Duodenal mucosa (tissue), 2 donors: Measurements from ENCODE around the gene MAPKBP1.
A peak's percentile ranks its signal among the peaks of the same experiment; 100 is the strongest.

Experiments used
- H3K27ac ChIP-seq: one replicate; pipeline ENCODE4 v1.7.0; 2013; ENCODE audit warnings: low read depth, low read length
- H3K27me3 ChIP-seq, 2 donors: one replicate each; pipeline ENCODE4 v1.7.0; 2013; ENCODE audit warnings: low read length in 2 of 2, control low read depth in 1 of 2; ENCODE audit not compliant: insufficient read depth in 2 of 2, control insufficient read depth in 1 of 2
- H3K36me3 ChIP-seq, 2 donors: one replicate each; pipeline ENCODE4 v1.7.0; 2013; ENCODE audit warnings: low read length in 2 of 2, control low read depth in 1 of 2; ENCODE audit not compliant: insufficient read depth in 2 of 2, control insufficient read depth in 1 of 2
- H3K4me1 ChIP-seq, 2 donors: one replicate each; pipeline ENCODE4 v1.7.0; 2013; ENCODE audit warnings: low read length in 2 of 2, control low read depth in 1 of 2; ENCODE audit not compliant: insufficient read depth in 2 of 2, control insufficient read depth in 1 of 2
- H3K4me3 ChIP-seq, 2 donors: one replicate each; pipeline ENCODE4 v1.7.0; 2013; ENCODE audit warnings: low read length in 2 of 2, low read depth in 1 of 2
- H3K9ac ChIP-seq, 2 donors: one replicate each; pipeline ENCODE4 v1.7.0; 2013; ENCODE audit warnings: low read length in 2 of 2, low read depth in 1 of 2
- H3K9me3 ChIP-seq, 2 donors: one replicate each; pipeline ENCODE4 v1.7.0; 2013; ENCODE audit warnings: low read length in 2 of 2, control low read depth in 1 of 2; ENCODE audit not compliant: control insufficient read depth in 1 of 2

The MAPKBP1 gene

DNA sequence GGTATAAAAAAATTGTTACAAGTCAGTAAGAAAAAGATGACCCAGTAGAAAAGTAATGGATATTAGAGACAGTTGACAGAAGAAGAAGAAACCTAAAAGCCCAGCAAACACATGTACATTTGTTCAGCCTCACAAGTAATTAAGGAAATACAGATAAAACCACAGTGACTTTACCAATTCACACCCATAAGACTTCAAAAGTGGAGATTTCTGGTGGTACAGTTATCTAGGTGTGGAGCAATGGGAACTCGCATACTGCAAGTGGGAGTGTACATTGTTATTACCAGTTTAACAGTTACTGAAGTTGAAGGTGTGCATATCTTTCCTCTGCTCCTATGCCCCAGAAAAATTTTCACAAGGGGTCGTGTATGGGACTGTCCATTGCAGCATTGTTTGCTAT lies 18.1 kb upstream of the MAPKBP1 start:
- Histone ChIP-seq H3K4me3 (no peak overlapping the region), H3K27me3 (no peaks in the 10 kb centered on the region), H3K9me3 (no peaks in the 10 kb centered on the region), H3K36me3 (peaks cover 17 to 37% of the 10 kb centered on the region in 2 donors), H3K9ac (no peak overlapping the region), H3K27ac (no peak overlapping the region), H3K4me1 (no peaks in the 10 kb centered on the region)

DNA sequence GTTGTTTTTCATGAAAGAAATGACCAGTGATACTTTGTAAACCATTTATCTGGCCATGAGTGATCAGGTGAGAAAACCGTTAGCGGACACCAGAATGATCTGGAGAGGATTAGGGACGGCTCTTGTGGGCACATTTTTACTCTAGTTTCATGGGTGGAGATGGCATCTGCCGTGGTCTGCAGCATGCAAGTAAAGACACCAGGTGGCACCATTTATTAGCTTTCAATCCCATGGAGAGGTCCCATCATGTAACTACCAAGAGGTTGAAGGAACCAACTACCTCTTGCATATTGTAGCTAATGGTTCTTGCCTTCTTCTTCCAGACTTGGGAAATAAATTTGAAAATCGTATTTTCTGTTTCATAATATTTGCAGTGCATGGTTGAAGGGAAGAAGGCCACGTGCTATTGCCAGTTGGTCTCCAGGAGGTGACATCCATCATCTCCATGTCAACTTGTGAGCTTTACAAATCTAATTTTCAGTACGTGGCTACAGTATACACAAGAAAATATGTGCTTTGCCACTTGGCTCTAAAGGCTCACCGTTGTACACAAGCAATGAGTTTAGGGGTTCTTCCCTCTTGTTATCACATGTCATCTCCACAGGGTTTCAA lies 1.5 kb upstream of the MAPKBP1 start:
- Histone ChIP-seq H3K9me3 (no peaks in the 10 kb centered on the region), H3K27ac (no peak overlapping the region), H3K36me3 (no peaks in the 10 kb centered on the region), H3K27me3 (no peaks in the 10 kb centered on the region), H3K4me1 (peaks cover 28 to 34% of the 10 kb centered on the region in 2 donors), H3K4me3 (no peak overlapping the region), H3K9ac (no peak overlapping the region)

DNA sequence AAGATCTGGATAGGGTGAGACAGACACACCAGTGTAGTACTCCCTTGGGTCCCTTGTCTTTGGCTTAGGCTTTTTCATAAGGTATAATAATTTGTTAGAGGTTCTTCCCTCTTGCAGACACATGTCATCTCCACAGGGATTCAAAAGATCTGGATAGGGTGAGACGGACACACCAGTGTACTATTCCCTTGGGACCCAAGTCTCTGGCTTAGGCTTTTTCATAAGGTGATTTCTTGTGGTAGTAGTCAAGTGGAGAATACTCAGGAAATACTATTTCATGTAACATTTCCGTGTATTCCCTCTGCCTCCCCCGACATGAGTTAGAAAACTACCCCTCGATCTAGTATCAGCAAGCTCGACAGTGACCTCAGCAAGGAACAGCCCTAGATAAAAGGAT lies 954 bp upstream of the MAPKBP1 start:
- peaks cover 28 to 37% of the 10 kb centered on the region in 2 donors for H3K4me1 ChIP-seq
- H3K9ac ChIP-seq = peak overlapping the region in 1 of 2 donors; percentile 77
- no peaks in the 10 kb centered on the region for H3K36me3 ChIP-seq
- H3K4me3 ChIP-seq = peak overlapping the region; percentile 92 to 94
- H3K9me3 ChIP-seq = no peaks in the 10 kb centered on the region
- no peaks in the 10 kb centered on the region for H3K27me3 ChIP-seq
- H3K27ac ChIP-seq = no peak overlapping the region

DNA sequence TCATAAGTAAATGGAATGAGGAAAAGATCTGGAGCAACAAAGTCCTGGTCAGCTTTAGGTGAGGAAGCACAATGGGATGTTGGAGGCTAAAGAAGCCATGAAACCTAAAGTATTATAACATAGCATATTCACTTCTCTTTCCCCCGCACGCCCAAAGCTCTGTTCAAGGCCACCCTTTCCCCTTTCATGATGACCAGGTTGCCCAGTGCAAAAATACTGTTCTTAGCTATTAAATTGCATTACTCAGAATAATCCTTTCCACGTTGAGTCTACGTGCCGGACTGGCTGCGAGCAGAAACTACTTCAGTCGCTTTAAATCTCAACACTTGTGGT lies 589 bp upstream of the MAPKBP1 start:
- Histone ChIP-seq H3K9me3 (no peaks in the 10 kb centered on the region), H3K4me1 (peaks cover 28 to 41% of the 10 kb centered on the region in 2 donors), H3K9ac (peak overlapping the region; percentile 53 to 77), H3K36me3 (no peaks in the 10 kb centered on the region), H3K4me3 (peak overlapping the region; percentile 92 to 94), H3K27me3 (no peaks in the 10 kb centered on the region), H3K27ac (peak overlapping the region; percentile 74)

- Histone ChIP-seq H3K4me1 (peaks cover 28 to 44% of the 10 kb centered on the region in 2 donors), H3K27me3 (no peaks in the 10 kb centered on the region), H3K36me3 (no peaks in the 10 kb centered on the region), H3K4me3 (peak overlapping the region; percentile 92 to 94), H3K9ac (peak overlapping the region; percentile 77 to 92), H3K27ac (peak overlapping the region; percentile 74), H3K9me3 (no peaks in the 10 kb centered on the region)
Observed at GRCh38 chr15:41774882-41775417, 666 bp downstream of the MAPKBP1 start.

DNA sequence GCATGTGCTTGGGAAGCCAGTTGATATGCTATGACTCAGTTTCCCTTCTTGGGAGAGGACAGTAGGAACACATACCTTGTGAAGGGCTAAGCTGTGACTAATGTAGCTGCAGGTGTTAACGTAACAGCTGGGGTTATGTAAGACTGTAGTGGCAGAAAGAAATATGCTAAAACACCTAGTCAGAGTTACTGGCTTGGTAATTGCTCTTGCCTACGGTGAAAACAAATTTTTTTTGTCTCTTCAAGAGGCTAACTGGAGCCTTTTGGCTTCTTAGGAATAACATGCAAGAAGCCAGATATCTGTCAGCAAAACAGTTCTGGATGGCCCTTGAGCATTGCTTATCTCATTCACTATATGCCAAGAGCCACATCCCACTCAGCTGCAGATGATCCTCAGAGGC lies 1.4 kb downstream of the MAPKBP1 start:
- Histone ChIP-seq H3K27ac (no peak overlapping the region), H3K9me3 (no peaks in the 10 kb centered on the region), H3K36me3 (no peaks in the 10 kb centered on the region), H3K4me1 (peaks cover 28 to 48% of the 10 kb centered on the region in 2 donors), H3K27me3 (no peaks in the 10 kb centered on the region), H3K9ac (peak overlapping the region in 1 of 2 donors; percentile 77), H3K4me3 (peak overlapping the region; percentile 92 to 94)

GRCh38 chr15:41777421-41777973 lies 3.2 kb downstream of the MAPKBP1 start:
- Histone ChIP-seq H3K27me3 (no peaks in the 10 kb centered on the region), H3K36me3 (no peaks in the 10 kb centered on the region), H3K4me1 (peaks cover 28 to 48% of the 10 kb centered on the region in 2 donors), H3K9me3 (no peaks in the 10 kb centered on the region), H3K9ac (no peak overlapping the region), H3K4me3 (no peak overlapping the region), H3K27ac (no peak overlapping the region)

GRCh38 chr15:41778521-41778920 lies 4.2 kb downstream of the MAPKBP1 start:
- Histone ChIP-seq H3K36me3 (no peaks in the 10 kb centered on the region), H3K9ac (no peak overlapping the region), H3K27me3 (no peaks in the 10 kb centered on the region), H3K9me3 (no peaks in the 10 kb centered on the region), H3K27ac (no peak overlapping the region), H3K4me3 (no peak overlapping the region), H3K4me1 (peaks cover 29 to 52% of the 10 kb centered on the region in 2 donors)

- H3K9me3 ChIP-seq = no peaks in the 10 kb centered on the region
- H3K27ac ChIP-seq = no peak overlapping the region
- no peak overlapping the region for H3K9ac ChIP-seq
- H3K36me3 ChIP-seq = no peaks in the 10 kb centered on the region
- no peak overlapping the region for H3K4me3 ChIP-seq
- no peaks in the 10 kb centered on the region for H3K27me3 ChIP-seq
- H3K4me1 ChIP-seq = peaks cover 24 to 48% of the 10 kb centered on the region in 2 donors
Observed at GRCh38 chr15:41779662-41780157, 5.4 kb downstream of the MAPKBP1 start.

DNA sequence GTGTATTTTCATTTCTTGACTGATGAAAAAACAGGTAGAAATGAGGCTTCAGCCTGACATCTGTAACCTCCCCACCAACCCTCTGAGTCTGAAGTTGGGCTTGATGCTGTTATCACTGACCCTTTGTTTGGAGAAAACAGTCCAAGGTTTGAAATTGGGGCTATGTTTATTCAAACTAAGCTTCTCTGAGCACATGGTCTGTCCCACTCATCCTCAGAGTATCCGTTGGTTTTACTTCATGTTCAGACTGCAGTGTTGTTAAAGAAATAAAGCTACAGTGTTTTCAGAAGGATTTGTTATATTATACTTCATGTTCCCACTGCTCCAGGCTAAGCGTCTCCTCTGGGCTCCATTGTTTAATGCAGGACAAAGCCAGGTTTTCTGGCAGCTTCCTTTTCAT lies 6.0 kb downstream of the MAPKBP1 start:
- no peaks in the 10 kb centered on the region for H3K36me3 ChIP-seq
- H3K27ac ChIP-seq = no peak overlapping the region
- H3K9ac ChIP-seq = no peak overlapping the region

More for the DNA sequence above, 6.0 kb downstream of the MAPKBP1 start:
- Histone ChIP-seq H3K4me1 (peaks cover 18 to 44% of the 10 kb centered on the region in 2 donors), H3K9me3 (no peaks in the 10 kb centered on the region), H3K4me3 (no peak overlapping the region), H3K27me3 (no peaks in the 10 kb centered on the region)
